Keratinocyte (primary cell): ENCODE measurements around the gene NCKAP5.

Experiments
- EZH2 ChIP-seq: IDR thresholded peaks from one replicate; pipeline ENCODE4 v1.6.1; 2012; ENCODE audit warnings: inconsistent platforms, mild to moderate bottlenecking, low read length, moderate library complexity
- TF ChIP-seq, protein P1 (sequence below), 3 experiments: IDR thresholded peaks in 1 of 3; conservative IDR thresholded peaks in 1 of 3; optimal IDR thresholded peaks in 1 of 3; 2 replicates in 2 of 3; 3 replicates in 1 of 3; pipeline versions ENCODE3 to v1.5.1; 2011; ENCODE audit warnings: low read length in 3 of 3, mild to moderate bottlenecking in 3 of 3, moderate library complexity in 2 of 3, control low read depth in 1 of 3, inconsistent platforms in 1 of 3; ENCODE audit not compliant: insufficient read depth in 2 of 3; ENCODE audit errors: extremely low read depth in 1 of 3

DNA sequence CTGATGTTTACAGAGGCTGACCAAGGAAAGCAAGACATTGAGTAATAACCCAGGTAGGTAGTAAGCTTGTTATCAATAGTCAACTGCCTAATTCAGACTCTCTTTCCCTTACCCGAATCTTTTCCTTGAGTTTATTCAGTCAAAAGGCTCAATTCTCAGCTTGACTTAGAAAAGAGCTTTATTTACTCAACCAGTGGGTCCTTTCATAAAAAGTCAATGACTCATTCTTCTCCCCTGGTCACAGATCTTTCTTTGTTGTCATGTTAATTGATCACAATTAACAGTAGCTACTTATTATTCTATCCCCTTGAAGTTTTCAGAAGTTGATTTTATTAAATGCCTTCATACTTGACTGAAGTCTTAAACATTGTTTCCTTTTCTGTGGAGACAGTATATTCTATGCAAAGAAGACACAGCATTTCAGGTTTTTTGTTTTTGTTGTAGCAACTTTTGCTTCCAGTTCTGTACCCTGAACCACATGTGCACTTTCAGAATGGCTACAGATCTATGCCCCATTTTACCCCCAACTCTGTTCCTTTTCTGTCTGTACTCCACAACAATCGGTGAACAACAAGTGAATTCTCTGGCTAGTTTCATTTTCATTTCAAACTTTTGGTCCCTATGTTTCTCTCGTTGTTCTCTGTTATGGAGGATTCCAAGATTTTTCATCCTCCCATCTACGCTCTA, 428.3 kb downstream of the NCKAP5 start:
- TF ChIP-seq, protein P1, sequence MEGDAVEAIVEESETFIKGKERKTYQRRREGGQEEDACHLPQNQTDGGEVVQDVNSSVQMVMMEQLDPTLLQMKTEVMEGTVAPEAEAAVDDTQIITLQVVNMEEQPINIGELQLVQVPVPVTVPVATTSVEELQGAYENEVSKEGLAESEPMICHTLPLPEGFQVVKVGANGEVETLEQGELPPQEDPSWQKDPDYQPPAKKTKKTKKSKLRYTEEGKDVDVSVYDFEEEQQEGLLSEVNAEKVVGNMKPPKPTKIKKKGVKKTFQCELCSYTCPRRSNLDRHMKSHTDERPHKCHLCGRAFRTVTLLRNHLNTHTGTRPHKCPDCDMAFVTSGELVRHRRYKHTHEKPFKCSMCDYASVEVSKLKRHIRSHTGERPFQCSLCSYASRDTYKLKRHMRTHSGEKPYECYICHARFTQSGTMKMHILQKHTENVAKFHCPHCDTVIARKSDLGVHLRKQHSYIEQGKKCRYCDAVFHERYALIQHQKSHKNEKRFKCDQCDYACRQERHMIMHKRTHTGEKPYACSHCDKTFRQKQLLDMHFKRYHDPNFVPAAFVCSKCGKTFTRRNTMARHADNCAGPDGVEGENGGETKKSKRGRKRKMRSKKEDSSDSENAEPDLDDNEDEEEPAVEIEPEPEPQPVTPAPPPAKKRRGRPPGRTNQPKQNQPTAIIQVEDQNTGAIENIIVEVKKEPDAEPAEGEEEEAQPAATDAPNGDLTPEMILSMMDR (optimal IDR thresholded peaks at IDR 0.05 in 1 of 3, IDR thresholded peaks at IDR 0.05 in 1 of 3, conservative IDR thresholded peaks at IDR 0.05 in 1 of 3; ENCODE audit: extremely low read depth in 1 of 3, insufficient read depth in 2 of 3, low read length in 3 of 3), result no peak
- no peak for TF ChIP-seq EZH2
